HG03439 (cell line): ENCODE data around the gene ZNF670.
"Not testable (repeated sequence)": the region's sequence is repeated elsewhere in the genome, so short reads cannot be mapped to it uniquely, and the experiment has no call there.

Experiments used
- ATAC-seq: cut with Tn5 transposase; IDR thresholded peaks from one replicate; pipeline ENCODE4 v1.9.1; 2021; ENCODE audit warnings: mild to moderate bottlenecking, moderate library complexity; ENCODE audit not compliant: unreplicated experiment

ZNF670 gene

DNA sequence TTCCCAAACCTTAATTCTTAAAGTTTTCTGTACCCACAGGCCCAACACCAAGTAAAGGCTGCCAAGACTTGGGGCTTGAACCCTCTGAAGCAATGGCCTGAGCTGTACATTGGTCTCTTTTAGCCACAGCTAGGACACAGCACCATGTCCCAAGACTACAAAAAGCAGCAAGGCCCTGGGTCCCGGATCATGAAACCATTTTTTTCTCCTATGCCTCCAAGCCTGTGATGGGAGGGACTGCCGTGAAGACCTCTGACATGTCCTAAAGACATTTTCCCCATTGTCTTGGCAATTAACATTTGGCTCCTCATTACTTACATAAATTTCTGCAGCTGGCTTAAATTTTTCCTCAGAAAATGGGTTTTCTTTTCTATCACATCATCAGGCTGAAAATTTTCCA is 30.9 kb downstream of the ZNF670 start:
- no peak for ATAC-seq

GRCh38 chr1:247047260-247047659 is 31.4 kb downstream of the ZNF670 start:
- no peak for ATAC-seq

DNA sequence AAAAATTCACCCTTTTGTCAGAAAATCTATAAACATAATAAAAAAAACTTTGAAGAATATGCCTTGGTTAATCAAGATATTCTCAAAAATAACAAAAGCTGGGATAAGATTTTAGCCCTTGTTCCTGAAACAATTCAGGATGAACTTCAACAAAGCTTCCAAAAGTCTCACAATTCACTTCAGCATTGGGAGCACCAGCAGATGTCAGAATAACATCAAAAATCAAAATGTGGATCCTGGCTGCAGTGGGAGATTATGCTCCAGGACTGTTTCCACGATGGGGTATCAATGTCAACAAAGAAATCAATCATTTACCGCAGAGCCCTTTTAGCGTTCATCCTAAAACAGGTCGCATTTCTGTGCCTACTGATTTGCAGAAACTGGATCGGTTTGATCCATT is 35.2 kb downstream of the ZNF670 start:
- ATAC-seq: no peak

GRCh38 chr1:247037511-247038320 is 40.9 kb downstream of the ZNF670 start:
- no peak for ATAC-seq

DNA sequence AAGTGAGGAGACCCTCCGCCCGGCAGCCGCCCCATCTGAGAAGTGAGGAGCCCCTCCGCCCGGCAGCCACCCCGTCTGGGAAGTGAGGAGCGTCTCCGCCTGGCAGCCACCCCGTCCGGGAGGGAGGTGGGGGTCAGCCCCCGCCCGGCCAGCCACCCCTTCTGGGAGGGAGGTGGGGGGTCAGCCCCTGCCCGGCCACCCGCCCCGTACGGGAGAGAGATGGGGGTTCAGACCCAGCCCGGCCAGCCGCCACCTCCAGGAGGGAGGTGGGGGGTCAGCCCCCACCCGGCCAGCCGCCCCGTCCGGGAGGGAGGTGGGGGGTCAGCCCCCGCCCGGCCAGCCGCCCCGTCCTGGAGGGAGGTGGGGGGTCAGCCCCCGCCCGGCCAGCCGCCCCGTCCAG is 46.3 kb downstream of the ZNF670 start:
- ATAC-seq: not testable (repeated sequence)
